Right lobe of liver (tissue), 6 donors: ENCODE measurements around the gene CDK14. TPM values are rescaled to one million over a fixed set of nuclear protein-coding genes. Genes with fewer than 3 reads are reported as not detected.

ENCODE experiments used
- ATAC-seq, 4 donors: fragments of 200-7000 bp; cut with Tn5 transposase; one replicate each; pipeline ENCODE4 v1.9.1; 2020; ENCODE audit warnings: mild to moderate bottlenecking in 4 of 4, moderate library complexity in 4 of 4
- DNase-seq, 3 donors: peaks; one replicate each; pipeline ENCODE4 v3.0.0-alpha.2; 2020
- H3K27ac ChIP-seq, 3 donors: fragments of 200-600 bp; one replicate each; pipeline ENCODE4 v1.8.0; 2022
- H3K27me3 ChIP-seq, 2 donors: fragments of 200-600 bp; one replicate each; pipeline ENCODE4 v1.8.0; 2022
- H3K36me3 ChIP-seq, 4 donors: fragments of 200-600 bp; sonication (generic) in 1 of 4; one replicate each; pipeline versions ENCODE4 v1.5.1 to v1.8.0; 2017 to 2022; ENCODE audit warnings: control low read depth in 1 of 4
- H3K4me1 ChIP-seq, 4 donors: fragments of 200-600 bp; sonication (generic) in 1 of 4; one replicate each; pipeline versions ENCODE4 v1.5.1 to v1.8.0; 2017 to 2022; ENCODE audit warnings: control low read depth in 1 of 4
- H3K4me3 ChIP-seq, 3 donors: fragments of 200-600 bp; one replicate each; pipeline ENCODE4 v1.8.0; 2022
- H3K9me3 ChIP-seq, 4 donors: fragments of 200-600 bp; sonication (generic) in 1 of 4; one replicate each; pipeline versions ENCODE4 v1.5.1 to v1.8.0; 2017 to 2022; ENCODE audit warnings: control low read depth in 1 of 4
- CTCF ChIP-seq, 4 donors: fragments of 200-600 bp in 3 of 4; fragments of 450-650 bp in 1 of 4; IDR thresholded peaks; one replicate each; pipeline versions ENCODE4 v1.5.1 to v1.8.0; 2016 to 2022; ENCODE audit warnings: antibody characterized with exemption in 4 of 4, mild to moderate bottlenecking in 2 of 4
- POLR2A ChIP-seq: fragments of 450-650 bp; IDR thresholded peaks from one replicate; pipeline ENCODE4 v1.6.1; 2017; ENCODE audit warnings: antibody characterized with exemption, mild to moderate bottlenecking
- WGBS: methylation state at CpG from one replicate; pipeline ENCODE4 v1.1.6; 2018; ENCODE audit warnings: low coverage, low lambda C conversion rate; ENCODE audit not compliant: insufficient coverage; ENCODE audit errors: missing lambda C conversion rate; 5-methylcytosine and 5-hydroxymethylcytosine counted together
- intact Hi-C, 2 donors: fragments of 100-400 bp; cut with DNase I; formaldehyde crosslinking; loops; one replicate each; pipeline versions ENCODE4 v1.11.2 to v1.14.1; 2022
- total RNA-seq, 6 experiments: library from RNA; depleted of rRNA in 2 of 6; stranded (reverse); fragments of >200 nt in 2 of 6; fragmentation: NEBNext Ultra II Directional in 3 of 6; extraction: Animal tissue kit (Norgen Biotek cat#: 25700) in 3 of 6; gene quantifications; one replicate each; pipeline versions ENCODE4 v1.1.0 to v1.2.4, GENCODE V29; 2016 to 2023
- donor health status: DM: no; HTN: yes; CAD: no.
- donor health status: DM: no; HTN: no; CAD: no.
- donor health status: DM: no; HTN: no; CAD: no.
- donor health status: DM: no; HTN: yes; CAD: no.
- donor health status: DM: no; HTN: yes; CAD: no.

Gene CDK14
- total RNA-seq, 6 experiments from 2014 or later = 12.6 to 28.7 (median 17.9) TPM

GRCh38 chr7:90853205-90853604, 257.1 kb downstream of the CDK14 start:
- intact Hi-C loops = no loop called here
- DNase-seq = no peak
- Histone ChIP-seq H3K27ac (no peak overlapping the region), H3K36me3 (no peaks in the 10 kb centered on the region), H3K27me3 (no peaks in the 10 kb centered on the region), H3K9me3 (no peaks in the 10 kb centered on the region), H3K4me1 (no peaks in the 10 kb centered on the region), H3K4me3 (no peak overlapping the region)
- TF ChIP-seq POLR2A = no peak
- no peak for TF ChIP-seq CTCF (IDR thresholded peaks at IDR 0.05)
- no peak for ATAC-seq
- 100% methylated on average over 2 of the region's 2 CpGs for whole genome bisulfite sequencing

- Histone ChIP-seq H3K36me3 (no peaks in the 10 kb centered on the region), H3K27me3 (no peaks in the 10 kb centered on the region), H3K4me3 (no peak overlapping the region), H3K4me1 (no peaks in the 10 kb centered on the region), H3K9me3 (no peaks in the 10 kb centered on the region), H3K27ac (no peak overlapping the region)
- ATAC-seq (no peak), DNase-seq (no peak)
- WGBS = 90% methylated on average over 6 of the region's 6 CpGs
- intact Hi-C loops = no loop called here
- no peak for TF ChIP-seq CTCF (IDR thresholded peaks at IDR 0.05)
- no peak for TF ChIP-seq POLR2A
These were observed 260.4 kb downstream of the CDK14 start for GRCh38 chr7:90856351-90857070.

- ATAC-seq (no peak), DNase-seq (no peak)
- TF ChIP-seq CTCF (IDR thresholded peaks at IDR 0.05) (no peak), POLR2A (no peak)
- intact Hi-C loops = no loop called here
- no peak overlapping the region for H3K4me3 ChIP-seq
- no peaks in the 10 kb centered on the region for H3K9me3 ChIP-seq
- H3K27me3 ChIP-seq = no peaks in the 10 kb centered on the region
- H3K36me3 ChIP-seq = no peaks in the 10 kb centered on the region
- WGBS = 63% methylated on average over 2 of the region's 2 CpGs
- no peaks in the 10 kb centered on the region for H3K4me1 ChIP-seq
- no peak overlapping the region for H3K27ac ChIP-seq
These were observed 261.5 kb downstream of the CDK14 start for GRCh38 chr7:90857603-90858002.

GRCh38 chr7:90858546-90858945, 262.4 kb downstream of the CDK14 start:
- Histone ChIP-seq H3K36me3 (no peaks in the 10 kb centered on the region), H3K27ac (no peak overlapping the region), H3K27me3 (no peaks in the 10 kb centered on the region), H3K4me3 (no peak overlapping the region), H3K9me3 (no peaks in the 10 kb centered on the region), H3K4me1 (no peaks in the 10 kb centered on the region)
- no peak for DNase-seq
- no peak for ATAC-seq
- TF ChIP-seq POLR2A = no peak
- no peak for TF ChIP-seq CTCF (IDR thresholded peaks at IDR 0.05)
- intact Hi-C loops = no loop called here
- 92% methylated on average over 2 of the region's 2 CpGs for WGBS

- Histone ChIP-seq H3K27ac (no peak overlapping the region), H3K9me3 (no peaks in the 10 kb centered on the region), H3K27me3 (no peaks in the 10 kb centered on the region), H3K36me3 (no peaks in the 10 kb centered on the region), H3K4me1 (no peaks in the 10 kb centered on the region), H3K4me3 (no peak overlapping the region)
- no peak for TF ChIP-seq POLR2A
- TF ChIP-seq CTCF (IDR thresholded peaks at IDR 0.05) = no peak
- intact Hi-C loops = no loop called here
- DNase-seq = no peak
- no peak for ATAC-seq
These were observed 263.4 kb downstream of the CDK14 start for GRCh38 chr7:90859521-90859920.
